Measurements from ENCODE around the gene PHACTR1.

DNA sequence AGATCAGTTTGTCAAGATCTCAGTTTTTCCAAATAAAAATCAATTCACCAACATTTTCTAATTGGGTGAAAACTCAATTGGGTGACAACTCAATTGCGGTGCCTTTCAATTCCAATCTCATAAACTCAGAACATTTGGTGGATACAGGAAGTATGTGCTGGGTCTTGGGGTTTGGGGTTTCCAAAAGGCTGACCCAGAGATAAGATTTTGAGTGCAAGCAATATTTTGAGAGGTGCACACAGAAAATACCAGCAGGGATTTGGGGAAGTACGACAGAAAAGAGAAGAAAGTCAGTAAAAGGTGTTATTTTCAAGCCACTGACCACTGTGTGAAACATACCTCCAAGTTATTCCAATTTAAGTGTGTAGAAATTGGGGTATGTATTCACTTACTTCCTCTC is 258.0 kb downstream of the PHACTR1 start:
- TF ChIP-seq, protein P1, sequence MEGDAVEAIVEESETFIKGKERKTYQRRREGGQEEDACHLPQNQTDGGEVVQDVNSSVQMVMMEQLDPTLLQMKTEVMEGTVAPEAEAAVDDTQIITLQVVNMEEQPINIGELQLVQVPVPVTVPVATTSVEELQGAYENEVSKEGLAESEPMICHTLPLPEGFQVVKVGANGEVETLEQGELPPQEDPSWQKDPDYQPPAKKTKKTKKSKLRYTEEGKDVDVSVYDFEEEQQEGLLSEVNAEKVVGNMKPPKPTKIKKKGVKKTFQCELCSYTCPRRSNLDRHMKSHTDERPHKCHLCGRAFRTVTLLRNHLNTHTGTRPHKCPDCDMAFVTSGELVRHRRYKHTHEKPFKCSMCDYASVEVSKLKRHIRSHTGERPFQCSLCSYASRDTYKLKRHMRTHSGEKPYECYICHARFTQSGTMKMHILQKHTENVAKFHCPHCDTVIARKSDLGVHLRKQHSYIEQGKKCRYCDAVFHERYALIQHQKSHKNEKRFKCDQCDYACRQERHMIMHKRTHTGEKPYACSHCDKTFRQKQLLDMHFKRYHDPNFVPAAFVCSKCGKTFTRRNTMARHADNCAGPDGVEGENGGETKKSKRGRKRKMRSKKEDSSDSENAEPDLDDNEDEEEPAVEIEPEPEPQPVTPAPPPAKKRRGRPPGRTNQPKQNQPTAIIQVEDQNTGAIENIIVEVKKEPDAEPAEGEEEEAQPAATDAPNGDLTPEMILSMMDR (IDR thresholded peaks at IDR 0.05): no peak
- no peak for TF ChIP-seq POLR2A (IDR thresholded peaks at IDR 0.05)

All from prostate gland (tissue), 2 donors.